Esophagus muscularis mucosa (tissue), 4 donors: Measurements from ENCODE around the gene ZMAT2. TPM values are rescaled to one million over a fixed set of nuclear protein-coding genes. Genes with fewer than 3 reads are reported as not detected.
A peak's percentile ranks its signal among the peaks of the same experiment; 100 is the strongest.

Source experiments
- DNase-seq: peaks from one replicate; pipeline ENCODE4 v3.0.0-alpha.2; 2017; ENCODE audit errors: extremely low spot score
- H3K27ac ChIP-seq, 4 donors: fragments of 200-600 bp; sonication (generic); replicated peaks in 1 of 4; 1 replicate in 3 of 4; 2 replicates in 1 of 4; pipeline ENCODE4 v1.5.1; 2016 to 2019; ENCODE audit warnings: mild to moderate bottlenecking in 1 of 4
- H3K27me3 ChIP-seq, 4 donors: fragments of 200-600 bp; sonication (generic); one replicate each; pipeline versions ENCODE4 v1.5.1 to v1.6.0; 2016 to 2019
- H3K36me3 ChIP-seq, 4 donors: fragments of 200-600 bp; sonication (generic); one replicate each; pipeline ENCODE4 v1.5.1; 2016 to 2019
- H3K4me1 ChIP-seq, 4 donors: fragments of 200-600 bp; sonication (generic); one replicate each; pipeline ENCODE4 v1.5.1; 2016 to 2019
- H3K4me3 ChIP-seq, 4 donors: fragments of 200-600 bp; sonication (generic); 1 replicate in 2 of 4; 2 replicates in 2 of 4; pipeline ENCODE4 v1.5.1; 2016 to 2019; ENCODE audit warnings: mild to moderate bottlenecking in 4 of 4, moderate library complexity in 1 of 4
- H3K9me3 ChIP-seq, 4 donors: fragments of 200-600 bp; sonication (generic); 1 replicate in 3 of 4; 2 replicates in 1 of 4; pipeline ENCODE4 v1.5.1; 2016 to 2019
- CTCF ChIP-seq, 3 experiments: fragments of 200-600 bp in 2 of 3; fragments of 450-650 bp in 1 of 3; sonication (generic) in 2 of 3; IDR thresholded peaks; one replicate each; pipeline ENCODE4 v1.5.1; 2017 to 2019; ENCODE audit warnings: antibody characterized with exemption in 3 of 3, mild to moderate bottlenecking in 2 of 3, moderate library complexity in 1 of 3
- EP300 ChIP-seq: sonication (generic); formaldehyde crosslinking; IDR thresholded peaks from one replicate; pipeline ENCODE4 v1.6.1; 2017; ENCODE audit warnings: antibody characterized with exemption
- POLR2A ChIP-seq: fragments of 450-650 bp; IDR thresholded peaks from one replicate; pipeline ENCODE4 v1.6.1; 2017; ENCODE audit warnings: antibody characterized with exemption, moderate library complexity, mild to moderate bottlenecking, low read depth
- POLR2AphosphoS5 ChIP-seq, 2 donors: sonication (generic); formaldehyde crosslinking; IDR thresholded peaks; one replicate each; pipeline ENCODE4 v1.6.1; 2017; ENCODE audit warnings: antibody characterized with exemption in 2 of 2
- WGBS: methylation state at CpG from one replicate; pipeline ENCODE4 v1.1.5; 2018; 5-methylcytosine and 5-hydroxymethylcytosine counted together
- intact Hi-C: fragments of 100-400 bp; cut with DNase I; formaldehyde crosslinking; loops from one replicate; pipeline ENCODE4 v1.15.1; 2023
- total RNA-seq, 4 donors: library from RNA; depleted of rRNA; stranded (reverse); fragments of >200 nt; gene quantifications; one replicate each; pipeline versions ENCODE4 v1.1.0 to v1.2.1, GENCODE V29; 2016

Gene ZMAT2
- total RNA-seq, 4 donors from 2014 or later = 30.8 to 45.1 (median 38.0) TPM

- Histone ChIP-seq H3K27me3 (no peaks in the 10 kb centered on the region), H3K36me3 (peaks cover 61 to 99% (median 90%) of the 10 kb centered on the region in 4 donors), H3K4me3 (peak within 1 kb of the TSS; percentile 26 to 37 (median 31)), H3K9me3 (no peaks in the 10 kb centered on the region), H3K27ac (no peak within 1 kb of the TSS), H3K4me1 (peaks cover 0 to 11% (median 10%) of the 10 kb centered on the region in 4 donors)
- no peak for DNase-seq
- WGBS = 86% methylated on average over 38 of the region's 45 CpGs
- TF ChIP-seq POLR2A (no peak), EP300 (no peak), POLR2AphosphoS5 (IDR thresholded peaks at IDR 0.05) (no peak), CTCF (IDR thresholded peaks at IDR 0.05) (no peak)
- intact Hi-C loops = no loop called here
Measured at GRCh38 chr5:140673187-140673976, 26.9 kb upstream of the ZMAT2 start, which contains the start of gene DND1. DND1 (minus strand) TSS chr5:140673576; CDS start chr5:140673542, 34 bp downstream.

- TF ChIP-seq EP300 = no peak
- TF ChIP-seq CTCF (IDR thresholded peaks at IDR 0.05) = no peak
- no peak for TF ChIP-seq POLR2AphosphoS5 (IDR thresholded peaks at IDR 0.05)
- no peak for TF ChIP-seq POLR2A
Measured at GRCh38 chr5:140674211-140674610, 26.0 kb upstream of the ZMAT2 start.

GRCh38 chr5:140674629-140675028 lies 25.6 kb upstream of the ZMAT2 start:
- H3K4me3 ChIP-seq = no peak overlapping the region
- intact Hi-C loops = no loop called here
- no peaks in the 10 kb centered on the region for H3K27me3 ChIP-seq
- H3K4me1 ChIP-seq = peaks cover 0 to 11% (median 10%) of the 10 kb centered on the region in 4 donors
- TF ChIP-seq EP300 (no peak), POLR2A (no peak), CTCF (IDR thresholded peaks at IDR 0.05) (no peak), POLR2AphosphoS5 (IDR thresholded peaks at IDR 0.05) (no peak)
- WGBS = 97% methylated on average over 4 of the region's 4 CpGs
- H3K27ac ChIP-seq = no peak overlapping the region
- no peaks in the 10 kb centered on the region for H3K9me3 ChIP-seq
- peaks cover 61 to 99% (median 90%) of the 10 kb centered on the region in 4 donors for H3K36me3 ChIP-seq
- DNase-seq = no peak

More at GRCh38 chr5:140674211-140674610, 26.0 kb upstream of the ZMAT2 start:
- no peak for DNase-seq
- intact Hi-C loops = no loop called here
- H3K4me3 ChIP-seq = no peak overlapping the region
- peaks cover 0 to 11% (median 10%) of the 10 kb centered on the region in 4 donors for H3K4me1 ChIP-seq
- H3K9me3 ChIP-seq = no peaks in the 10 kb centered on the region
- H3K27me3 ChIP-seq = no peaks in the 10 kb centered on the region
- no peak overlapping the region for H3K27ac ChIP-seq
- 88% methylated on average over 2 of the region's 2 CpGs for WGBS
- peaks cover 60 to 99% (median 90%) of the 10 kb centered on the region in 4 donors for H3K36me3 ChIP-seq

GRCh38 chr5:140677947-140678346 lies 22.3 kb upstream of the ZMAT2 start:
- WGBS = 91% methylated on average over 3 of the region's 3 CpGs
- Histone ChIP-seq H3K36me3 (peaks cover 66 to 98% (median 94%) of the 10 kb centered on the region in 4 donors), H3K27me3 (no peaks in the 10 kb centered on the region), H3K9me3 (no peaks in the 10 kb centered on the region), H3K4me1 (peaks cover 0 to under 1% (median under 1%) of the 10 kb centered on the region in 4 donors), H3K27ac (no peak overlapping the region), H3K4me3 (no peak overlapping the region)
- intact Hi-C loops = no loop called here
- TF ChIP-seq EP300 = no peak
- no peak for TF ChIP-seq POLR2A
- no peak for TF ChIP-seq CTCF (IDR thresholded peaks at IDR 0.05)
- no peak for TF ChIP-seq POLR2AphosphoS5 (IDR thresholded peaks at IDR 0.05)
- no peak for DNase-seq
